NCI-H2107 (cell line): ENCODE results near the gene SMIM21.

ENCODE experiments used
- DNase-seq: peaks from one replicate; lab custom pipeline; 2025; lab: John Stamatoyannopoulos, UW

Gene SMIM21

GRCh38 chr18:75422341-75422910, 5.1 kb downstream of the SMIM21 start:
- DNase-seq: no peak

DNA sequence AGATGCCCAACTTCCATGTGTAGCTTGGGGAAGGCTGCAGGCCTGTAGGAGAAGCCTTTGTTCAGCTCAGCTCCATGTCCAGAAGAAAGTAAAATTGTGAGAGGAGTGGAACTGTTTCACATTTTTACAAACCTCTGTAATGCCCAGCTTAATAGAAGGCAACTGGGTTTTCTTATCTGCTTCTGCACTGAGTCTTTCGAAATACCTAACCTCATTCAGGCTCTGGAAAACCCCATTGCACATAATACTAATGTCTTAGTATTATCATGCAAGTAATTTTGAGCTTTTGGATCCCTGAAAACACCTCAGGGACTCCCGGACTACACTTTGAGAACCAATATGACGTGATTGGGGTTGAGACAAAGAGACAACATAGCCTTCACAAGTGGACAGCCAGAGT, 5.8 kb downstream of the SMIM21 start:
- DNase-seq: no peak

GRCh38 chr18:75418293-75419005, 9.1 kb downstream of the SMIM21 start:
- no peak for DNase-seq

DNA sequence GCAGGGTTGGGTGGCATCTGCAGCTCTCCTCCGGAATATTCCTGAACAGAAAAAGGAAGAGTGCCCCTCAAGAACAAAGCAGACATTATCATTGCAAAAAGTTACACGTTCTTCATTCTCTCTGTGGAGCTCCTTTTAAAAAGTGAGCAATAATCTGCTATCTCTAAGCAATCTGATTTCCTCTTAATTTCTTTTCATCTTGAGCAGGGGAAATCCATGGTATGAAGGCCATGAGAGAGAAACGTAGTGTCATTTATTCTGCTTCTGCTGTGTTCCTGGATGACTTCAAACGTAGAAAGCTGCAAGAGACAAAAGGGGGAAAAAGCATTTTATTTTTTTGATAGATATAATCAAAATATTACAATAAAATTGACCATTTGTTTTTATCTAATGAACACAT, 16.9 kb downstream of the SMIM21 start:
- no peak for DNase-seq

DNA sequence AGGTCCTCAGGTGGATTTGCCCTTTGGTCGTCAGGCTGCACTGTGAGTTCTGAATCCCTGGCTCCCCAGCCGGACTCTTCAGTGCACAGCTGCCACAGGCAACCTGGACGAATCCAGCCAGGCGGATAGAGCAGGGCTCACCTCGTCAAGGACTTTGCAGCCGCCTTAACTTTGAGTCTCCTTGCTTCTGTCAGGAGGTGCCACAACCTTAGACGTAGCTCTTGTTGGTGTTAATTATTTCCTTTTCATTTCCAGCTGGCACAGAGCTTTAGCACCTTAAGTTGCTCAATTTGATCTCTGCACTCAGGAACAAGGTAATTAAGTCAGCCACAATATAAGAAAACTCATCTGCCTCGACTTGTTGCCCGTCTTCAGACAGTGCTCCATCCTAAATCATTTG, 17.7 kb downstream of the SMIM21 start:
- no peak for DNase-seq

DNA sequence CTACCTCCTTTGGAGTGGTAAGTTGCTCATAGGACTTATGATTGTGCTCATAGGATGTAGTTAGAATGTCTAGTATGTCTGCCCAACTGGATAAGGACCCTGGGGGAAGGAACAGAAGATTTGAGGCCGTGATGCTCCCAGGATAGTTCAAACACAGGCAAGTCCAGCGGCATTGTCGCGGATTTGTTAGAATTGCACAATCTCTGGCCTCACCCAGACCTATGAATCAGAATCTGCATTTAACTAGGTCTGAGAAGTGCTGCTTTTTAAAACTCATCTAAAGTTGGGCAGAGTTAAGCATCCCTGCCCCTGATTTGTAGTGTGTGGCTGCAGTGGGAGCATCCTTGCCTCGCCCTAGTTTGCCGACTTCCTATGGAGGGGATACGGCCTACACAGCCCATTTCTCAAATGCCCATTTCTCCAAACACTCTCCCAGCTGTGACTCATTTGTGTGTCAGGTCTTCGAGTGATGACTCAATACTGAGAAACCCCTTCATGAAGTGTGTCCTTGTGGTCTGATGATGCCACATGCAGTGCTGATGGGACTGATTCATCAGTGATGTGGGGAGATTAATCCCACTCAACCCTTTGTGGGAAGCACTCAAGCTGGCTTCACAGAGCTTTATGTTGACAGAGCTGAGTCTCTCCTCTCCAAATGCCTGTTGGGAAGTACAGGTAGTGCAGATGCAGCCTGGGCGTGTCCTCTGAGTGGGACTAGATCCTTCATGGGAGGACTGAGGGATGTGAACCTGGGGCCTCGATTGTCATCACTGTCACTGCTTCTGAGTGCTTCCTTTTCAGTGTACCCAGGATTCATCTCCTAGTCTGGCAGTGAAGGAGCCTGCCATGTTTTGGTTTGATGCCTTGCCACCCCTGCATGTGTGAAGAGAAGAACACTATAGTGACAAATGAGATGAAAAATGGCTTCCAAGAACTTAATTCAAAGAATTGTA, 18.7 kb downstream of the SMIM21 start:
- DNase-seq: peak; percentile 10

GRCh38 chr18:75407468-75408437, 19.8 kb downstream of the SMIM21 start:
- DNase-seq: no peak

- DNase-seq: no peak
Observed at GRCh38 chr18:75406491-75407445, 20.7 kb downstream of the SMIM21 start.

- DNase-seq: no peak
Observed at GRCh38 chr18:75405351-75405750, 22.2 kb downstream of the SMIM21 start.

GRCh38 chr18:75400366-75400765, 27.1 kb downstream of the SMIM21 start:
- DNase-seq: no peak

DNA sequence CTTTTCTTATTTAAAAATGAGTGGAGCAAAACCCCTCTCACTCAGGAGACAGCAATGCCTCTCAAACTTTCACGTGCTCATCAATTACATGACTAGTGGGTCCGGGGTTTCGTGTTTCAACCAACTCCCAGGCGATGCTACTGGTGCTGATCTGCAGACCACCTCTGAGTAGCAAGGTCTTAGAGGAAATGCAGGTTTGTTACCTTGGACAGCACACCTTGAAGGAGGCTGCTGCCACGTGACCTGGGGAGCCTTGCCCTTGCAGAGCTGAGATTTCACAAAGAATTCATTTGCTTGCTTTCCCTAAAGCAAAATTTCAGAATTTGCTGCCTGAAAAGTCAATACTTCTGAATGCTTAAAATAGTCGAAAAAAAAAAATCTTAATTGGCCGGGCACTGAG, 32.4 kb downstream of the SMIM21 start:
- DNase-seq: no peak

- DNase-seq: no peak
Observed at GRCh38 chr18:75393721-75394120, 33.8 kb downstream of the SMIM21 start.

GRCh38 chr18:75392226-75392578, 35.3 kb downstream of the SMIM21 start:
- DNase-seq: no peak

DNA sequence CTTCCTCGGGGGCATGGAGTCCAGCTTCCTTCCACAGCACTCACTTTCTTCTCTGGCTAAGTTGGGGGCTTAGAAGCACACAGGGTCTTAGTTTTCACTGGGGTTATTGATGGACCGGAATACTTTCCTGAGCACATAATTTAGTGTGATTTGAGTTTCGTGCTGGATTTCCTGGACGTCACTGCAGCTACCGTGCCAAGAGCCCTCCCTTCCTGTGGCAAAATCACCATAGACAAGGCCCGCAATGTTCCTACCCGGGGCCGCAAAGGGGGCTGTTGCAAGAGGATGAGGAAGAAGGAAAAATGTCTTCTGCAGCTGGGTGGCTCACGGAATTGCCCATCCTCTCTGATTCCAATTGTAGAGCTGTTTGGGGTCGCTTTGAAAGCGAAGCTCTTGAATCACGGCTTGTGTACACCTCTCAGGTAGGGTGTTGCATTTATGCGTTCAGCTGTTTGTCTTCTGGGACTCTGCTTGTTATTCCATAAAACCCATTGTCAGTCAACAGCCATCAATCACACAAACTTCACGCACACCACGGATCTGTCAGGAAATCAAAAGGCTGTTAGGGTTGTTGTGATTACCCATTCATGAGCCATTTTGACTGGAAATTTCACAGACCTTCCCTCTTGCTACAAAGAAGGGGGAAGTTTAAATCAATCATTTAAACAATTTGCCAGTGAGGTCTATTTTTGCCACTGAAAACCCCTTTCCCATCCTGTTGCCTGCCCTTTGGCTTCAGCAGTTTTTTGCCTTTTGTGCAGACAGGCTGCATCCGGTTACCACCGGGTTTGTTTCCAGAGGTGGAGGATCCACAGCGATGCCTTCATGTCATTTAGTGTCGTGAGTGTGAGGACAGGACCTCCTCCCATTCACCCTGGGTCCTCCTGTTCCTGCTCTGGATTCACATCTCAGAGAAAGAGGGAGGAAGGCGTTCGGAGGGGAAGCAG, 36.0 kb downstream of the SMIM21 start:
- no peak for DNase-seq

DNA sequence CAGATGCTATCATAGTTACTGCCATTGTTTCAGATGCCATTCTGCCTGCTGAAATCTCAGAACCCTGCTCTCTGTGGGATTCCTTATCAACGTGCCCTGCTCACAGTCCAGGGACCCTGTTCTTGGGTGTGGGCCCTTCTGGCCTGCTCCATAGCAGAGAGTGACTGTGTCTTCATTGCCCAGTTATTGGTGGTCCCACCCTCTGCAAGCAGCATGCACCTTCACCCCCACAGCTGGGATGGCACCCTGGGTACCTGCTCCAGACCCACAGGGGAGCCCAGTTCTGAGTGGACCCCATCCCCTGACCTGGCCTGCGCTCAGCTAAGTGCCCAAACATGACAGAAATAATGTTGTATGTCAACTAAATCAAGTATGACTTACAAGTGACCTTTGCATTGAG, 36.6 kb downstream of the SMIM21 start:
- DNase-seq: no peak

DNA sequence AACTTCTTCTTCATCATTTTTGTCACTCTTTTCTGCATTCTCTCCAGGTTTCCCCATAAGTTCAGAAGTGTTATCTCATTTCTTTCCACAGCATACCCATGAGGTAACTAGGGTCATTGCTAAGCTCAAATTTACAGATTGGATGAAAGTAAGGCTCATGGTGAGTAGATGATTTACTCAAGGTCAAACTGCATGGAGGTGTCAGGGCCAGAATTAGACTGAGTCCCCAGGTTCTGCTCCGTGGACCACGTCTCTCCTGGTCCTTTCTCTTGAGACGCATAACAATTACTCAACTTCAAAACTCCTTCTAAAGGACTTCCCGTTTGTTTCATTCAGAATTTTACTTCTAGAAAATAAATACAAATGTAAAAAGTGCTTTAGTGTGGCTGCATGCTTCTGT, 43.4 kb downstream of the SMIM21 start:
- no peak for DNase-seq

GRCh38 chr18:75378376-75379315, 48.9 kb downstream of the SMIM21 start:
- DNase-seq: no peak

DNA sequence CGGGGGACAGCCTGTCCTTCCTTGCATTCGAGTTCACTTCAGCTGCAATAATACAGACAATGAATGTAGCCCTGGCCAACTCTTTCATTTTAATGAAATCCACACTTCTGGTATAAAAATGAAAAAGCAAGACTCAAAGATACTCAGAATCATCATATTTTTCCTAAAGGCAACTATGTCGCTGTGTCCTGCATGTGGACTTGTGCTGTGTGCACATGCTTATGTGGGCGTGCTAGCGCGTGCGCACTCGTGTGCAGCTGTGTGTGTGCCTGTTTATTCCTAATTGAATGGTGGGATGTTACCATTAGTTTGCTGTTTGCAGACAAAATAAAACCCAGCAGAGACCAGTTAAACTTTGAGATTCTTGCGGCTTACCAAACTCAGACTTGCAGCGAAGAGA, 49.6 kb downstream of the SMIM21 start:
- DNase-seq: no peak
